Measurements from ENCODE around the gene PRDM16.

GRCh38 chr1:3417082-3417739, 348.2 kb downstream of the PRDM16 start:
- TF ChIP-seq, protein P1, sequence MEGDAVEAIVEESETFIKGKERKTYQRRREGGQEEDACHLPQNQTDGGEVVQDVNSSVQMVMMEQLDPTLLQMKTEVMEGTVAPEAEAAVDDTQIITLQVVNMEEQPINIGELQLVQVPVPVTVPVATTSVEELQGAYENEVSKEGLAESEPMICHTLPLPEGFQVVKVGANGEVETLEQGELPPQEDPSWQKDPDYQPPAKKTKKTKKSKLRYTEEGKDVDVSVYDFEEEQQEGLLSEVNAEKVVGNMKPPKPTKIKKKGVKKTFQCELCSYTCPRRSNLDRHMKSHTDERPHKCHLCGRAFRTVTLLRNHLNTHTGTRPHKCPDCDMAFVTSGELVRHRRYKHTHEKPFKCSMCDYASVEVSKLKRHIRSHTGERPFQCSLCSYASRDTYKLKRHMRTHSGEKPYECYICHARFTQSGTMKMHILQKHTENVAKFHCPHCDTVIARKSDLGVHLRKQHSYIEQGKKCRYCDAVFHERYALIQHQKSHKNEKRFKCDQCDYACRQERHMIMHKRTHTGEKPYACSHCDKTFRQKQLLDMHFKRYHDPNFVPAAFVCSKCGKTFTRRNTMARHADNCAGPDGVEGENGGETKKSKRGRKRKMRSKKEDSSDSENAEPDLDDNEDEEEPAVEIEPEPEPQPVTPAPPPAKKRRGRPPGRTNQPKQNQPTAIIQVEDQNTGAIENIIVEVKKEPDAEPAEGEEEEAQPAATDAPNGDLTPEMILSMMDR (IDR thresholded peaks at IDR 0.05; ENCODE audit: low read depth, low read length): peak; percentile 65
- TF ChIP-seq POLR2A (IDR thresholded peaks at IDR 0.05; ENCODE audit: extremely low read depth, insufficient read length): no peak
- TF ChIP-seq MAX (IDR thresholded peaks at IDR 0.05; ENCODE audit: low read depth, low read length): no peak
- no peak for TF ChIP-seq MYC (IDR thresholded peaks at IDR 0.05; ENCODE audit: low read depth, low read length)
